Endothelial cell of umbilical vein (primary cell): ENCODE measurements around the gene MRPL27.

ENCODE experiments used
- CTCF ChIP-seq, 2 donors: IDR thresholded peaks; 1 replicate in 1 of 2; 2 replicates in 1 of 2; pipeline ENCODE4 v1.5.1; 2011; ENCODE audit warnings: low read length in 2 of 2, mild to moderate bottlenecking in 2 of 2, moderate library complexity in 2 of 2, control low read depth in 1 of 2, inconsistent platforms in 1 of 2, low read depth in 1 of 2; ENCODE audit not compliant: insufficient read depth in 1 of 2; ENCODE audit errors: extremely low read depth in 1 of 2
- POLR2A ChIP-seq: IDR thresholded peaks from 2 replicates; pipeline ENCODE4 v1.6.1; 2012; ENCODE audit warnings: low read depth, mild to moderate bottlenecking, control low read depth, low read length

- TF ChIP-seq CTCF (IDR thresholded peaks at IDR 0.05; ENCODE audit: extremely low read depth in 1 of 2, insufficient read depth in 1 of 2, low read depth in 1 of 2, low read length in 2 of 2) (no peak), POLR2A (no peak)
These were observed 25.1 kb downstream of the MRPL27 start for GRCh38 chr17:50347894-50348291.
